ENCODE measurements around the gene POPDC2.
A peak's percentile ranks its signal among the peaks of the same experiment; 100 is the strongest.

POPDC2 gene

DNA sequence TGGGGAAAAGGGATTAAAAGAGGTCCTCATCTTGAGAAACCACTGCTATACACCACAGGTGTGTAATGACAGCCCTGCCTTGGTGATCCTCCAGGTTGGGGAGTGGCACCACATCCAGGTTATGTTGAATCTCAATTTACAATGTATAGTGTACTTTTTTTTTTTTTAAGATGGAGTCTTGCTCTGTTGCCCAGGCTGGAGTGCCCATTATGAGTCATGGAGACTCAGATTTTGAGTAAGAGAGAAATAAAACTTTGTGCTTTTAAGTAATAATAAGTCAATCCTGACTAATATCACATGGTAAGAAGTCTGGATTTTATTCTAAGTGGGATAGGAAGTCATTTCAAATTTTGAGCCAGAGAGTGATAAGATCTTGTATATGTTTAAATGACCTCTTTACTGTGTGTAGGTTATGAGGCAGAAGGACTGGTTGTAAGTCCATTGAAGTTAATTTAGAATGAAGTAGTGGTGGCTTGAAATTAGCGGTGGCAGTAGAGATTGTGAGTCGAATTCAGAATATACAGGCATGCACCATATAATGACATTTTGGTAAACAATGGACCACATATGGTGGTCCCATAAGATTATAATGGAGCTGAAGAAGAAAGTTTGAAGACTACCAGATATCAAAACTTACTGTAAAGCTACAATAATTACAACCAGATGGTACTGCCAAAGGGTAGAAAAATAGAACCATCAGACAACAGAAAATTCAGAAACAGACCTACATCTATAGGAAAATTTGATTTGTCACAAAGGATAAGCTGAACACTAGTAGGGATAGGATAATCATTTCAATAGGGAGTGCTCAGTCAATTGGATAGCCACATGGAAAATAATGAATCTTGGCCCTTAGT, 20.7 kb downstream of the POPDC2 start:
- DNase-seq = no peak

DNA sequence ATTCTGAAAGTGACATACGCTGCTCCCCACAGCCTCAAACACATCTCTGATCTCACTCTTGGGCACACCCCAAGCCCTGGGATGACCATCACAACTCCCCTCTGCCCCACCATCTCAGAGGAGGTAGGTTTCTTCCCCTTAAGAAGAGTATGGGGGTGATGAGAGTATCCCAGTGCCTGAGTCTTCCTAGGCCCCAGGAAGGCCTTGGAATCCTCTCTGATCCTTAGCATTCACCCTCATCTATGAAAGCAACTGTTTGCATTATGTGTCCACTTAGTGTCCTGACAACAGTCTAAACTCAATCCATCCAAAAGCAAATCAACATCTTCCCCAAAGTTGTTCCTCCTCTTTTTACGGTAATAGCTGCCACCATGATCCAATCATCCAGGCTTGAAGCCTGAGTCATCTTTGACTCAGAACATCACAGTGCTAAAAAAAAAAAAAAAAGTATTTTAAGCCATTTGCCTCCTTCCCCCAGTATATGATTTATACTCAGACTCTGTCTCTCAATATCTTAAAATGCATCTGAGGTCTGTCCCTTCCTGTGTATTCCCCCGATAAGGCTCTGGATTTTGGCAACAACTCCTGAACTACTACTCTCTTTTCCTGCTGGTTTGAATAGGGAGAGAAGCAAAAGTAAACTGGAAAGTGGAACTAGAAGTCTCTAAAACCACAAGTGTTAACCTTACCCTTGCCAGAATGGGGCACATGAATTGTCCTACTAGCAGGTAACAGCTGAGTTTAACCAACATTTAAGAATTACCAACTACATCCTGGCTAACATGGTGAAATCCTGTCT, 22.5 kb downstream of the POPDC2 start:
- no peak for DNase-seq

DNA sequence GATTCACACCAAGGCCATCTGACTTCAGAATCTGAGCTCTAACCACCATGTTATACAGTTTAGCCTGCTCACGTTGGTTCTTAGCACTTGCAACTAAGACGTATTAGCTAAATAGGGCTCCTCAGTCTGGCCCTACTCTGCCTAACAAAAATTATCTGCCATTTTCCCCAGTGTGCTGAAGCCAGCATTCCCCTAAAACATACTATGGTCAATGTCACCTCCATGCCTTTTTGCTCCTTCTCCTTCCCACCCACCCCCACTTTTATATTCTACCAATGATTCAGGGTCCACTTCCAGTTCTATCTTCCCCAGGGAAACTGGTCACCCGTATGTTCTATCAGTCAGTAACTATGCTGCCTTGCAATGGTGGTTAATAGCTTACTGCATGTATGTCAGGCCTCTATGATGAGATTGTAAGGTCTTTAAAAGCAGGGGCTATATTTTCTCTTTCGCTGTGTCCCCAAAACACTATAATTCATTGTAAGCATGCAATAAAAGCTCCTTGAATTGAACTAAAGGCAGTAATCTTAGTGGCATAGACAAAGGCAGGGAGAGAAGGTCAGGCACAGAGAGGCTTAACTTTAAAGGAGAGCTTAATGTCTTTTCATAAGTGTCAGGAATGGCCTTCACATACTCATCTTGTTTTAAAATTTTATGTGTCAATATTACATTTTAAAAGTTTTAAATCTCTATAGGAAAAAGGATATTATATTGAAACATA, 23.3 kb downstream of the POPDC2 start:
- no peak for DNase-seq

DNA sequence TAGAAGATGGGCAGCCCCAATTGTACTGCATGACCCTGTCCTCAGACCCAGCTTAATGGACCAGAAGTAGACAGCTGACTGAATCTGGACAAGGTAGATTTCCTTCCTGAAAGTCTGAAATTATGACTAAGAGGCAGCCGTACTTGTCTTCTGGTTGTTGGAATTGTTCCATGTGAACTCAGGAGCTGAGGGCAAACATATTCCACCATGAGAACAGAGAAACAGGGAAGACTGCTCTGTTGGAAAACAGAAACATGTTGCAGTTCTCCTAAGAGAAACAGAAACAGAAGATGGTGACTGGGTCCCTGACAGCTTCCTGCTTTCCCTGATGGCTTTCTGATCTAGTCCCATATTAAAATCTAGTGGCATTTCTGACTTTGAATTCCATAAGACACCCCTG, 24.1 kb downstream of the POPDC2 start:
- no peak for DNase-seq

GRCh38 chr3:119635719-119636118, 24.7 kb downstream of the POPDC2 start:
- no peak for DNase-seq

DNA sequence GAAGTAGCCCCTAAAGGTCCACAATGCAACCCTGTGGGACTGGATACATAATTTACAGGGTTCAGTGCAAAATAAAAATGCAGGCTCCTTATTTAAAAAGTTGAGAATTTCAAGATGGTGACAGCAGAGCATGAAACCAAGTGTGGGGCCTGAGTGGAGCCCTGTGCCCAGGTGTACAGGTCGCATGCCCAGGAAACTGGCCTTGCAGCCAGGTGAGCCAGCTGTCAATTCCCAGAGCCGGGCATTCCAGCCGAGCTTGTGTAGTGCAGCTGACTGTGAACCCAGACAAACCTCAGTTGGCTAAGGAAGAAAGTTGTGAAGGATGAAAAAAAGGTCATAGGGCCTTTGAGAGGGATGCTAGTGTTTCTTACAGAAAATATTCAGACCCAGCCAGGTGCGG, 27.6 kb downstream of the POPDC2 start:
- no peak for DNase-seq

DNA sequence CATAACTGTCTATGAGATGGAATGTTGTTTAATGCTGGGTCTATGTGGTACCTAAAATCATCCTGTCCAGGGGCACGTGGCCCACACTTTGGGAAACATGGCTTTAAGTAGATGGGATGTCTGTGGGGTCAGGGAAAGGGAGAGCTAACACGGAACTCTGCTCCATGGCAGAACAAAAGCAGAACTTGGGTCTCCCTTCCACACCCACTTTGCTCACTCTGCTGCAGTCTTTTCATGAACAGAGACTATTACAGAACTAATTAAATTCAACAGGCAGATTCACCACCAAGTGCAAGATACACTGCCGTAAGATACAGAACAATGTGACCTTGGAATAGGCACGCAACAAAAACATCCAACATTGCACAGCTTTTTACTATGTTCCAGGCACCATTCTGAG, 28.2 kb downstream of the POPDC2 start:
- no peak for DNase-seq

GRCh38 chr3:119631516-119631915, 28.9 kb downstream of the POPDC2 start:
- DNase-seq = no peak

- no peak for DNase-seq
Measured at GRCh38 chr3:119630880-119631329, 29.5 kb downstream of the POPDC2 start.

DNA sequence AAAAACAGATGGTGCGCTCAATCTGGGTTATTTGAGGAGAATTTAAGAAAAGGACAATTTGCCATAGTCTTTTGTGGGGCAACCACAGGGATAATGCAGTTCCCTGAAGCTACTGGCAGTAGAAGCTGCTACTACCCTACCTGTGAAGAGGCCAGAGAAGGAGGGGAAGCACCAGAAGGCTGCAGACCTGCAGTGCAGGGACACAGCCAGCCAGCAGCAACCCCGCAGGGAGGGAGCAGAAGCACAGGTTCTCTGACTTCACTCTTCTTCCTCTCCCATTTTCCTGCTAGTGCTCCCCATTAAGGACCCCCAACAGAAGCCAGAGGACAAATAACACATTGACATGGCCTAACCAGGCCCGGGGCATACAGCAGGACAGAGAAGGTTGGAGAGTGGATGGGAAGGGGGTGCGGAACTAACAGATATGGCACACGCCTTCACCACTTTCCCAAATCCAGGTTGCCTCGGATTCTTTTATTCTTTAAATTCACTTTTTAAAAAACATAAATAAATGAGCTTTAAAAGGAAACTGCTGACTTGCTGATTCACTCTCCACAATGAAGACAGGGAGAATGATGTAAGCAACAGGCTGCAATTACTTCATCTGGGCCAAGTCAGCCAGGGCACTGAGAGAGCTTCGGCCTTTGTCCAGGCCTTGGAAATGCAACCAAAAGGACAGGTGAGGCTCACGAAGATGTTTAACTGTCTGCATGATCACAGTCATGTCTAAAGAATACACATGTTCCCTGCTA, 30.1 kb downstream of the POPDC2 start:
- DNase-seq = no peak

DNA sequence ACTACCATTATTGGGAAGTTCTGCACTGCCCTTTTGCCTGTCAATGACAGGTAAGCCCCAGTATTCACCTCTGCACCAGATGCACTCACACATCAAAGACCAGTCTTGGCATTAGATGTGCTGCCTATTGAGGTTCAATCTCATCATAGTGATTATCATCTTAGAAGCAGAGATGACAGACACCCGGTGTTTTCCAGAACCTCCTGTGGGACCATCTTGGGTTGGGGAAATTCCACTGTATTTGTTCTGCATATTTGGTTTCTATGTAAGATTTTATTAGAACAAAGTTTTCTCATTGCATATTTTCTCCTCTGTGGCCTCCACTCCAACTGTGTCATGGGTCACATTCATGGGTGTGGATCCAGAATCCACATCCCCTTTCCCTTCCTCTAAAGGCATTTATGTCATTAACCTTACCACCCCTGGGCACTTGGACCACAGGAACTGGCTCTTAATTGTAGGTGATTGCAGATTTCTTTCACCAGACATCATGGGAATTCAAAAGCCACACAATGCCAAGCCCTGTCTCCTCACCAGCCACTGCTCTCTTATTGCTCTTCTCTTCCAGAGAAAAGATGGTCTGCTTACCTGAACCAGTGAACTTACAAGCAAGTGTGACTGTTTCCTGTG, 31.5 kb downstream of the POPDC2 start:
- no peak for DNase-seq

DNA sequence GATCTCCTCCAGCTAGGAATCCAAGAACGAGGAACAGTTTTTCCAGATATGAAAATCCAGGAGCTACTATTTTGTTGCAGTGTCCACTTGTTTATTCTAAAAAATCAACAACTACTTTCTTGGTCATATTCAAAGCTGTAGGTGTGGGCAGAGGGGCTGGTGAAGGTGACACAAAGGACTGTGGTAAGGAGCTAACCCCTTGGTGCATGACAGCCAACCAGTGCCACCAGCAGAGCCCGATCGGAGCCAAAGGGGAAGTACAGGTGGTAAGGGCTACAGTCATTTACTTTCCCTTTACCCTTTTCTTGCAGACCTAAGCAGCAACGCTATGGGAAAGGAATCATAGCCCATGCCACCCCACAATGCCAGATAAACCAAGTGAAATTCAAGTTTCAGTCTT, 32.0 kb downstream of the POPDC2 start:
- DNase-seq = no peak

- DNase-seq = peak; percentile 12
Measured at GRCh38 chr3:119627461-119627860, 32.9 kb downstream of the POPDC2 start.

DNA sequence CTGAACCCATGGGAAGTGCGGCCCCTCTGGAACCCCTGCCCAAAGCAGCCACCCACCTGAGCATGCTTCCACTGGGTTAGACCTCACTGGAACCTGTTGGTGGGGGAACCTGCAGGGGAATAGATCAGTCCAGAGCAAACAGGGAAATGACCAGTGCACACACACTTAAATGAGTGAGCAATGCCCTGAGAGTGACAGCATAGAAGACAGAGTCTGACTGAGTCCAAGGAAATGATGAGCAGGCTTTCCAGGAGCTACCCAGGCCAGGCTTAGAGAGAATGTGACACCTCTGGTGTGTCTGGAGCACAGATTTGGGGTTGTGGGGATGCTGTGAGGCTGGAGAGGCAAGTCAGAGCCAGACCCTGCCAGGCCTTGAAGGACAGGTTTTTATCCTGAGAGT, 34.2 kb downstream of the POPDC2 start:
- no peak for DNase-seq

DNA sequence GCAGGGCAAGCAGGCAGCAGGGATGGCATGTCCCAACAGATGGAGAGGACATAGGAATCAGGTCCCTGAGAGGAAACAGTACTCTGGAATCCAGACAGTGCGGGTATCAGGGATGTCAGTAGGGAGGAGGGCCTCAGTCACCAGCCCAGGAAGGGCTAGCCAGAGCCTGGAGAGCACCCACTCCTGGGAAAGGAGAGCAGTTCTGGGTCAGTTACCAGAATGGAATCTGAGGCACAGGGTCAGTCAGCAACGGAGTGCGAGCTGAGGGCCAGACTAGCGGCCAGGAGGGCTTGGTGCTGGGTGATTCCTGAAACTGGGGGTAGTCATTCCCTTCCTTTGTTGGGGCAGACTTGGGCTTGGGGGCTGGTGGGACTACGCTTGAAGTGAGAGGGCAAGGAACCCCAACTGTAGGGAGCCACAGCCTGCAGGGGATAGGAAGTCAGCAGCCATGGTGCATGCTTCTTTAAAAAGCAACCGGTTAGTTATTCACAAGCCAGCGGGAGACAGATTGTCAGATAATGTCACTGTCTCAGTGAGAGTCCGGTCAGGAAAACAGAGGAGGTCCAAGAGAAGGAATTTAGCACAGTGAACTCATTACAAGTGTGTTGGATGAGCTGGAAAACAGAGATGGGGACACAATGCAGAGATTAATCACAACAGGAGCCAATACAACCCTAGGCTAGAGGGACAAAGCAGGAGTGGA, 34.8 kb downstream of the POPDC2 start:
- no peak for DNase-seq

DNA sequence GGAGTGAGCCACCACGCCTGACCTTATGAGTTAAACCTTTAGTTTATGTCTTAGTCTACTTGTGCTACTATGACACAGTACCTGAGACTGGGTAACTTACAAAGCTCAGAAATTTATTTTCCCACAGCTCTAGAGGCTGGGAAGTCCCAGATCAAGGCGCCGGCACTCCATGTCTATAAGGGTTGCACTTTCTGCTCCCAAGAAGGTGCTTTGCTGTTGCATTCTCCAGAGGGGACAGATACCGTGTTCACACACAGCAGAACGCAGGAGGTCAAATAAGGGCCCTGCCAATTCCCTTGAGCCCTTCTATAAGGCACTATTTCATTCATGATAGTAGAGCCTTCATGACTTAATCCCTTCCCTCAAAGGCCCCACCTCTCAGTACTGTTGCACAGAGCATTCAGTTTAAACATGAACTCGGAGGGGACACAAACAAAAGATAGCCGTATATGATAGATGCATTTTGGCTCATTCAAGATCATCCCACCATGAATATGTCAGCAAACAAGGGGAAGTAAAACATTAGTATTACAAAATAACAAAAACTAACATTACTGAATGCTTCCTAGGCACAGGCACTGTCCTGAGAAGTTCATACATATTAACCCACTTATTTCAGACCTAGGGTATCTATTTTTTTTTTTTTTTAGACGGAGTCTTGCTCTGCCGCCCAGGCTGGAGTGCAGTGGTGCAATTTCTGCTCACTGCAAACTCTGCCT, 36.2 kb downstream of the POPDC2 start:
- no peak for DNase-seq

DNA sequence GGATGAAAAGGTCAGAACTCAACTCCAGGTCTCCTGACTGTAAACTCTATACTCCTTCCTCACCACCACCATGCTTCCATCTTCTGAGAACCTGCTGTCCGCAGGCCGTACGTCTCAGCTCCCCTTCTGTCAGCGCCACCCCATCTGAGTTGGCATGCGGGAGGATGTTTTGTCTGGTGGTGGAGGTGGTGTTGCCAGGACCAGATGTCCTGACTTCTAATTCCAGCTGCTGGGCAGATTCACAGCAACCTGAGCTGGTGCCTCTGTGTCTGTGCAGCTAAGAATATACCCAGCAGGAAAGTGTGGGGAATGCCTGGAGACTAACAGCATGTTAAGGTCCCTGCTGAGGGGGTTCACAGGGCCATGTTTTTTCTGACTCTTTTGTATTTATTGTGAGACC, 39.5 kb downstream of the POPDC2 start:
- no peak for DNase-seq

DNA sequence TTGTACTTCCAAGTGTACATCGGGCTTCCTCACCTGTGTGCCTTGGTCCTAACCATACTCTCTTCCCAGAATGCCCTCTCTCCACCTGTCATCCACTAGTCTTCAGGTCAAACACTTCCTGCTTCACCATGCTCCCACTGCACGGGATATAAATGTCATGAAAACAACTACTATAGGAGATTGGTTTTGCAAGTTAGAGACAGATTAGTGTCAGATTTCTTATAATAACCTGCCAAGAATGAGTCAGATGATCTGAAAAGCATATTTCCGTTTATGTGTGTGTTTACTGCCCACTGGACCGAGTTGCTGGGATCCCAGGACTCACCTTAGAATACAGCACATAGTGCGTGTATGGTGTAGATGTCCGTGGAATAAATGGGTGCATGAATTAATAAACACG, 41.3 kb downstream of the POPDC2 start:
- DNase-seq = no peak

DNA sequence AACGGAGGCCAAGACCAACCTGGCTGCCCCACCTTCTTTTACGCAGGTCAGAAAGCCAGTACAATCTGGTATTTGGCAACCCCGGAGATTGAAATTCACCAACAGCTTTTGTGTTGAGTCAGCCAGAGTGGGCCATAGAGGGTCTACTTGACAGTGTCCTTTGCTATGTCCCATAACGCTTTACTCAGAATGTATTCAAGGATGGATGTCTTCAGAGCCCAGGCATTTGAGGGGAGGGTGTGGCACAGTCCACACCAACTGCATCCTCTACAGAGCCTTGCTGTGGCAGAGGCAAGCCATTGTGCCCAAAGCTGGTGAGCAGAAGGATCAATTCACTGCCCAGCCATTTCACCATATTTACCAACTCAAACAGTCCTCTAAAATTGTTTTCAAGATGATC, 44.3 kb downstream of the POPDC2 start:
- DNase-seq = no peak

GRCh38 chr3:119613872-119614271, 46.5 kb downstream of the POPDC2 start:
- no peak for DNase-seq

DNA sequence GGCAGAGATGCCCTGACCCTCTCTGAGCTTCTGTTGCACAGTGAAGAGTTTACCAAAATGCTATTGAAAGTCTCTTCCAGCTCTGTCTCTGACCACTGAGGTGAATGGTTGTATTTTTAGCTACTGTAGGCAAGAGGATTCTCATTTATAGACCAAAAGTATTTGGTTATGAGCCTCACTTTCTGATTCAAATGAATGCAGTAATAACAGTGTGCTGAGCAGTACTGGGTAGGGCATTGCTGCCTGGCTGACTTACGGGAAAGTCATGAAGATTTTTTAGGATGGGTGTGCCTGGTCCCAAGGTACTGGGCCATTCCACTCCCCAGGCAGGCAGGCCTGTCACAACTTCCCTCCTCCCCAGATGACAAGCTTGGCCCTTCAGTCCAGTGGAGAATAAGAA, 47.2 kb downstream of the POPDC2 start:
- DNase-seq = no peak

Data from CD4-positive, alpha-beta T cell treated with Interleukin-6 for 4 hours (primary cell).